HG03103 (cell line): ENCODE measurements around the gene NLRC4.
A peak's percentile ranks its signal among the peaks of the same experiment; 100 is the strongest.
"Not testable (repeated sequence)": the region's sequence is repeated elsewhere in the genome, so short reads cannot be mapped to it uniquely, and the experiment has no call there.

Source experiments
- ATAC-seq: cut with Tn5 transposase; IDR thresholded peaks from one replicate; pipeline ENCODE4 v1.9.1; 2021; ENCODE audit warnings: low read depth; ENCODE audit not compliant: unreplicated experiment

The NLRC4 gene, protein sequence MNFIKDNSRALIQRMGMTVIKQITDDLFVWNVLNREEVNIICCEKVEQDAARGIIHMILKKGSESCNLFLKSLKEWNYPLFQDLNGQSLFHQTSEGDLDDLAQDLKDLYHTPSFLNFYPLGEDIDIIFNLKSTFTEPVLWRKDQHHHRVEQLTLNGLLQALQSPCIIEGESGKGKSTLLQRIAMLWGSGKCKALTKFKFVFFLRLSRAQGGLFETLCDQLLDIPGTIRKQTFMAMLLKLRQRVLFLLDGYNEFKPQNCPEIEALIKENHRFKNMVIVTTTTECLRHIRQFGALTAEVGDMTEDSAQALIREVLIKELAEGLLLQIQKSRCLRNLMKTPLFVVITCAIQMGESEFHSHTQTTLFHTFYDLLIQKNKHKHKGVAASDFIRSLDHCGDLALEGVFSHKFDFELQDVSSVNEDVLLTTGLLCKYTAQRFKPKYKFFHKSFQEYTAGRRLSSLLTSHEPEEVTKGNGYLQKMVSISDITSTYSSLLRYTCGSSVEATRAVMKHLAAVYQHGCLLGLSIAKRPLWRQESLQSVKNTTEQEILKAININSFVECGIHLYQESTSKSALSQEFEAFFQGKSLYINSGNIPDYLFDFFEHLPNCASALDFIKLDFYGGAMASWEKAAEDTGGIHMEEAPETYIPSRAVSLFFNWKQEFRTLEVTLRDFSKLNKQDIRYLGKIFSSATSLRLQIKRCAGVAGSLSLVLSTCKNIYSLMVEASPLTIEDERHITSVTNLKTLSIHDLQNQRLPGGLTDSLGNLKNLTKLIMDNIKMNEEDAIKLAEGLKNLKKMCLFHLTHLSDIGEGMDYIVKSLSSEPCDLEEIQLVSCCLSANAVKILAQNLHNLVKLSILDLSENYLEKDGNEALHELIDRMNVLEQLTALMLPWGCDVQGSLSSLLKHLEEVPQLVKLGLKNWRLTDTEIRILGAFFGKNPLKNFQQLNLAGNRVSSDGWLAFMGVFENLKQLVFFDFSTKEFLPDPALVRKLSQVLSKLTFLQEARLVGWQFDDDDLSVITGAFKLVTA

DNA sequence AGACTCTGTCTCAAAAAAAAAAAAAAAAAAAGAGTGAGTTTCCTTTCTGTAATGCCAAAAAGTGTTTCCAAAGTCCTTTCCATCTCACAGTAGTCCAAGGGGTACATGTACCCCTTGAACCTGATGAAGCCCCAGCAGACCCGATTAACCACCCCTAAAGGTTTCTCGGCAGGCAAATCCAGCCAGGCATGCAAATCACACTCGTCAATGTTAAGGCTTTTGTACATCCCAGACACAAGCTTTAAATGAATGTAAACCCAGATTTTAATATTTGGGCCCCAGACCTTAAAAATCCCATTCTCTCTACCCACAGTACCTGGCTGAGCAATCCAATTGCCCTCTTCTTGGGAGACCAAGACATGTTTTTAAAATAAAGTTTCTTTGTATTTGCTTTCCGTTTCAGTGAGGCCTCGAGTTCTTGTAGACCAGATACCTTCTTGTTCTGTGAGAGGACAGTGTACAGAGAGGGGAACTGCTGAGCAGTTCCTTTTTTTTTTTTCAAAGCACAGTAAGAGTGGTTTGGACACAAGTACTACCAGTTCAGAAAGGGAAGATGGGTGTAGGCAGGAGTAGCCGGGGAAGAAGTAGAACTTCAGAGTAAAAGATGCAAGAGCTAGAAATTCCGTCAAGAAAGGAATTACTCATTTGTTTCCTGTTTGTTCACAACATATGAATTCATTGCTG, at the start of gene NLRC4:
Gene NLRC4 (minus strand): TSS at position 465 of the 684 bp plus-strand sequence. CDS start 8,111 bp downstream, outside the sequence.
- peak; percentile 90 for ATAC-seq

DNA sequence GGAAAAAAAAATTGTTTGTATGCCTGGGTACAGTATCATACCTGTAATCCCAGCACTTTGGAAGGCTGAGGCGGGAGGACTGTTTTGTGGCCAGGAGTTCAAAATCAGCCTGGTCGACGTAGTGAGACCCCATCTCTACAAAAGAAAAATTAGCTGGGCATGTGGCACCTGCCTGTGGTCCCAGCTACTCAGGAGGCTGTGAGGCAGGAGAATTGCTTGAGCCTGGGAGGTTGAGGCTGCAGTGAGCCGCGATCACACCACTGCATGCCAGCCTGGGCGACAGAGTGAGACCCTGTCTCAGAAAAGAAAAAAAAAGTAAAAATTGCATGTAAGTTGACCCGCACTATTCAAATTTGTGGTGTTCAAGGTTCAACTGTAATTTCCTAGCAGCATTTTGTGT, 45.9 kb upstream of the NLRC4 start:
- no peak for ATAC-seq

DNA sequence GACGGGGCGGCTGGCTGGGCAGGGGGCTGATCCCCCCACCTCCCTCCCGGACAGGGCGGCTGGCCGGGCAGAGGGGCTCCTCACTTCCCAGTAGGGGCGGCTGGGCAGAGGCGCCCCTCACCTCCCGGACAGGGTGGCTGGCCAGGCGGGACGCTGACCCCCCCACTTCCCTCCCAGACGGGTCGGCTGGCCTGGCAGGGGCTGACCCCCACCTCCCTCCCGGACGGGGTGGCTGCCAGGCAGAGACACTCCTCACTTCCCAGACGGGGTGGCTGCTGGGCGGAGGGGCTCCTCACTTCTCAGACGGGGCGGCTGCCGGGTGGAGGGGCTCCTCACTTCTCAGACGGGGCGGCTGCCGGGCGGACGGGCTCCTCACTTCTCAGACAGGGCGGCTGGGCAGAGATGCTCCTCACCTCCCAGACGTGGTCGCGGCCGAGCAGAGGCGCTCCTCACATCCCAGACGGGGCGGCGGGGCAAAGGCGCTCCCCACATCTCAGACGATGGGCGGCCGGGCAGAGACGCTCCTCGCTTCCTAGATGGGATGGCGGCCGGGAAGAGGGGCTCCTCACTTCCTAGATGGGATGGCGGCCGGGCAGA, 29.4 kb upstream of the NLRC4 start:
- not testable (repeated sequence) for ATAC-seq

DNA sequence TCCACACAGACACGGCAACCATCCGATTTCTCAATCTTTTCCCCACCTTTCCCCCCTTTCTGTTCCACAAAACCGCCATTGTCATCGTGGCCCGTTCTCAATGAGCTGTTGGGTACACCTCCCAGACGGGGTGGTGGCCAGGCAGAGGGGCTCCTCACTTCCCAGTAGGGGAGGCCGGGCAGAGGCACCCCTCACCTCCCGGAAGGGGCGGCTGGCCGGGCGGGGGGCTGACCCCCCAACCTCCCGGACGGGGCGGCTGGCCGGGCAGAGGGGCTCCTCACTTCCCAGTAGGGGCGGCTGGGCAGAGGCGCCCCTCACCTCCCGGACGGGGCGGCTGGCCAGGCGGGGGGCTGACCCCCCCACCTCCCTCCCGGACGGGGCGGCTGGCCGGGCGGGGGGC, 28.8 kb upstream of the NLRC4 start:
- not testable (repeated sequence) for ATAC-seq

DNA sequence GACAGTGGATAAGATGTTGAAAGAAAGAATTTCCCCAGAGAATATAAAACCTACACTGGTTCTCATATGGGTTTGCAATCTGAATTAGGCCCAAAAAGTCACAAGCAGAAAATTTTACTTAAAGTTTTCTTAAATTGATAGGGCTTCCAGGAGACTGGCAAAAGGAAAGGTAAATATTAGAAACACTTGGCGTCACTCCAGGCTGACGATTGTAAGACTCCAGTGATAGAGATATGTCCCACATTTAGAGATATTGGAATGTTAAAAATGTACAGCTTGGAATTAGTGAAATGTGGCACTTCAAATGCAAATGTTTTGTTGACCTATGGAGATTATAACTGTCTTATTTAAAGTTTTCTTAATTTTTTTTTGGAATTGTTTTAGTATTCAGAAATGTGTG, 27.1 kb upstream of the NLRC4 start:
- no peak for ATAC-seq

DNA sequence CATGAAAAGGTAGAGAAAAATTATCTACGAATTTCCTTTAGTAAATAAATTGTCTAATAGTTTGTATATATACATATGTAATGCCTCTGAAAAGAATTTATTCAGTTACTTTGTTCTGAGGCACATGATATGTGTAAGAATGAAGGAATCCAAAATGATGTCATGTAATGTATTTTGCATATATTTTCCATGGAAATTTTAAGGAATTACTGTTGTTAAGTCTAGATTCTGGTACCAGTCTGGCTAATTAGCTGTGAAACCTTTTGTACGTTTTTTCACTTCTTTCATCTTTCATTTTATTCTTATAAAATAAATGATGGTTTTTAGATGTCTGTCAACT, 25.3 kb upstream of the NLRC4 start:
- ATAC-seq = no peak

DNA sequence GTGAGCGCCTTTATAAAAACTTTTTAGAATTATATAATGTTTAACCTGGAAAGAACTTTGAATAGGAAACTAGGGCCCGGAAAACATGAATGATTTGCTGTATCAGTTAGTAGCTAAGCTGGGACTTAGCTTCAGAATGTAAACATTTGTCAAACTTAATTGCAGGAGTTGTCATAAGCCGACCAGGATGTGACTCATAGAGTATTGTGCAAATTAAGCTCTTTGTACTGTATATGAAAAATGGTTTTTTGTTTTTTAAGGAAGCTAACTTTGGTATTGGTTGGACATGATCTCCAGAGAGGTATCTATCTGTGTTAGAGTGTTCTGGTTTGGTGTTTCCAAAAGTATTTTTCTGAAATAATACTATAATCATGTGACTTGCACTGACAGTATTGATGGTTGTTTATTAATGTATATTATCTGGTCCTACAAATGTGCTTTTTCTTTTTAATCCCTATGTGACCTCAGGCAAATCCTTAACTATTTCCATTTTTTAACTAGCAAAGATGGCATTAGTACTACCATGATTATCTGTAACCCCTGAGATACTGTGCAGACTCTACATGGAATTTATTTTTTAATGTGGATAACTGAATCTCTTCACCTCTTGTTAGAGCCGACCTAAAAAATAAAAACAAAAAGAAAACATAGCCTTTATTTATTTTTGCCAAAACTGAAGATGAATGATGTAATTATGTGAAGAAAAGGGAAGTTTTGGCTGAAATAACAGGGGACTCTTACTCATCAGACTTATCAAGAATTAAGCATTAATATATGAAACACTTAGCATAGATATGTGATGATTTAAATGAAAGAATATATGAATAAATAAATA, 24.7 kb upstream of the NLRC4 start:
- no peak for ATAC-seq

DNA sequence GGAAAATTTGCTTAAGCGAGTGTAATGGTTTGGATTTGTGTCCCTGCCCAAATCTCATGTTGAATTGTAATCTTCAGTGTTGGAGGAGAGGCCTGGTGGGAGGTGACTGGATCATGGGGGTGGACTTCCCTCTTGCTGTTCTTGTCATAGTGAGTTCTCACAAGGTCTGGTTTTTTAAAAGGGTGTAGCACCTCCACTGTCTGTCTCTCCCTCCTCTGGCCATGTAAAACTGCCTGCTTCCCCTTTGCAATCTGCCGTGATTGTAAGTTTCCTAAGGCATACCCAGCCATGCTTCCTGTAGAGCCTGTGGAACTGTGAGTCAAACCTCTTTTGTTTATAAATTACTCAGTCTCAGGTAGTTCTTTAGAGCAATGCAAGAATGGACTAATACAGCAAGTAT, 19.6 kb upstream of the NLRC4 start:
- no peak for ATAC-seq

DNA sequence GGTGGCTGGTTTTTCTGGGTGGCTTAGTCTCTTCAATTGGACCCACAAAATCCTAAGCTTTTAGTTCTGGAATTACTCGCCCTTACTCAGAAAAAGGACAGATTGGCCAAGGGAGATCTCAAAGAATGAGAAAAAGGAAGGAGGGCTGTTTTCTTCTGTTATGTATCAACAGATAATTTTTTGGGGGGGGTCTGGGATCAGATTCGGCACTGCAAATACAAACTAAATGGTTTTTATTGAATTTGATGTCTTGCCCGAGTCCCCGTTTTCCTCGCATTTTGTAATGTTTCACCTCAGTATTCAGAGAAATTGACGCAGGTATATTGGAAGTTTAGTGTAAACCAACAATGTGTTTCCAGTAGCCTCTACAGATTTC, 13.8 kb upstream of the NLRC4 start:
- no peak for ATAC-seq

DNA sequence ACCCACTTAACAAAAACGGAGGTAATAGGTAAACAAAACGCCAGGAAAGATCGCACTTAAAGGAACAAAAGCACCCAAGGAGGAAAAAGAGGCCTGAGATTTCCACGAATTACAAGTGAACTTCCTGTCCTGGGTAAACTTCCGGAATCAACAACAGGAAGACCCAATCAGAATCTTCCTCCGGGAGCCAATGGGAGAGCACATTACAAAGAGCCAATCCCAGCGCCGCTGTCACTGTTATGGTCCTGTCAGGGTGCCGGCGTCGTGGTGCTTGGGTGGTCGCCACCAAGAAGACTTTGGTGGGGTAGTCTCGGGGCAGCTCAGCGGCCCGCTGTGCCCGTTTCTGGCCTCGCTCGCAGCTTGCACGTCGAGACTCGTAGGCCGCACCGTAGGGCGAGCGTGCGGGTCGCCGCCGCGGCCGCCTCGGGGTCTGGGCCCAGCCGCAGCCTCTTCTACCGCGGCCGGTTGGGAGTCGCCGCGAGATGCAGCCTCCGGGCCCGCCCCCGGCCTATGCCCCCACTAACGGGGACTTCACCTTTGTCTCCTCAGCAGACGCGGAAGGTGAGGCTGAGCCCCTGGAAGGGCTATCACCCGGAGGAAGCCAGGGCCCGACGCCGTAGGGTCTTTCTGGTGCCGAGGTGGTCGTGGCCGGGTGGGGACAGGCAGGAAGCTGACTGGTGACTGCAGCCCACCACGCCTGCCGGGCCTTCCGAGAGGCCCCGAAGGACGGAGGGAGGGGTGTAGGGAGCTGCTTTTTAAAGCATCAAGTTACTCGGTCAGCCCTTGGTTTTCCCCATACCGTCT, 13.2 kb upstream of the NLRC4 start, which contains the start of gene YIPF4:
Gene YIPF4 (plus strand): TSS at position 231 of the 804 bp plus-strand sequence. CDS start 252 bp downstream, at position 483.
- ATAC-seq = peak; percentile 99

DNA sequence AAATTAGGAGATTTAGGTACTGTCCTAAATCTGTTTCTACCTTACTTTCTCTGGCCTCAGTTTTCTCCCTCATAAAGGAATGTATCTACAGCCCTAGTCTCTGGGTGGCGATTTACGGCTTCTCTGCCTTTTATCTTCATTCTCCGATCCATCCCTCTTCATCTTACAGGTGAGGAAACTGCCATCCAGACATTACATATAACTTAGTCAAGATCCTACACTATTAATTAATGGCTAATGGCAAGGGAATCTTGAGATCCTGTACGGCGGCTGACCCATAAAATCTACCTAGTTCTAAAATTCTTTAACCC, 12.6 kb upstream of the NLRC4 start:
- ATAC-seq = peak; percentile 4

DNA sequence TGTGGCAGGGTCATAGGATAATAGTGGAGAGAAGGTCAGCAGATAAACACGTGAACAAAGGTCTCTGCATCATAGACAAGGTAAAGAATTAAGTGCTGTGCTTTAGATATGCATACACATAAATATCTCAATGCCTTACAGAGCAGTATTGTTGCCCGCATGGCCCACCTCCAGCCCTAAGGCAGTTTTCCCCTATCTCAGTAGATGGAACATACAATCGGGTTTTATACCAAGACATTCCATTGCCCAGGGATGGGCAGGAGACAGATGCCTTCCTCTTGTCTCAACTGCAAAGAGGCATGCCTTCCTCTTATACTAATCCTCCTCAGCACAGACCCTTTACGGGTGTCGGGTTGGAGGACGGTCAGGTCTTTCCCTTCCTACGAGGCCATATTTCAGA, 11.1 kb upstream of the NLRC4 start:
- ATAC-seq = not testable (repeated sequence)

DNA sequence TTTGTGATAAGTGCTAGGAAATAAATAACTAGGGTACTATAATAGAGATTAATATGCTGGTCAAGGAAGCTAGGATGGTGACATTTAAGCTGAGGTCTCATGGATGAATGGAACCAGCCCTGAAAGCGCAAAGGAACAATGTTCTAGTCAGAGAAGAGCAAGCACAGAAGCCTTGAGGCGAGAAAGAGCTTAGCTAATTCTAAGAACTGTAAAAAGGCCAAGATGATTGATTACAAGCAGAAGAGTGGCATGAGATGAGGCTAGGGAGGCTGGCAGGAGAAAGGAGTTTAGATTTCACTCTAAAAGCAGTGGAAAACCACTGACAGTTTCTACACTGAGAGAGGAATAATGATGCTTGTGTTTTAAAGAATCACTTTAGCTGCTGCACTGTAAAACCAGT, 9.6 kb upstream of the NLRC4 start:
- no peak for ATAC-seq

DNA sequence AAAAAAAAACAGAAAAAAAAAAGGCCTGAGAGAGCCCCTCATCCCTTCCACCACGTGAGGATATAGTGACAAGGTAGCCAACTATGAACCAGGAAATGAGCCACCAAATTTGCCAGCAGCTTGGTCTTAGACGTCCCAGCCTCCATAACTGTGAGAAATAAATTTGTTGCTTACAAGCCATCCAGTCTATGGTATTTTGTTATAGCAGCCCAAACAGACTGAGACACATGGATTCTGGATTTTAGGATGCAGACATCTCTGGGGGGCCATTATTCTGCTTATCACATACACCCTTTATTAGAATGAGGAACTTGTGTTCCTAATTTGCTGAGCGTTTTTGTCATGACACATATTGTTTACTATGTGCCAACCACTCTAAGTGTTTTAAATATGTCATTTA, 7.6 kb upstream of the NLRC4 start:
- ATAC-seq = no peak

DNA sequence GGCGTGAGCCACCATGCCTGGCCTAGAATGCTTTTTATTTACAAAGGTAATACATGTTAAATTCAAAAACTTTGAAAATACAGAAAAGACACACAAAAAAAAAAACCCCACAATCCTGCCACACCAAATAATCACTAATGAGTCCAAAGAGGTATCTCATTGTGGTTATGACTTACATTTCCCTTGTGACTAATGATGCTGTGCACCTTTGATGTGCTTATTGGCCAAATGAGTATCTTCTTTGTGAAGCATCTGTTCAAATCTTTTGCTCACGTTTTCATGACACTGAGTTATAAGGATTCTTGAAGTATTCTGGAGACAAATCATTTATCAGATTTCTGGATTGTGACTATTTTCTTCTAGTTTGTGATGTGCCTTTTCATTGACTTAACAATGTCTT, 6.4 kb upstream of the NLRC4 start:
- ATAC-seq = no peak

DNA sequence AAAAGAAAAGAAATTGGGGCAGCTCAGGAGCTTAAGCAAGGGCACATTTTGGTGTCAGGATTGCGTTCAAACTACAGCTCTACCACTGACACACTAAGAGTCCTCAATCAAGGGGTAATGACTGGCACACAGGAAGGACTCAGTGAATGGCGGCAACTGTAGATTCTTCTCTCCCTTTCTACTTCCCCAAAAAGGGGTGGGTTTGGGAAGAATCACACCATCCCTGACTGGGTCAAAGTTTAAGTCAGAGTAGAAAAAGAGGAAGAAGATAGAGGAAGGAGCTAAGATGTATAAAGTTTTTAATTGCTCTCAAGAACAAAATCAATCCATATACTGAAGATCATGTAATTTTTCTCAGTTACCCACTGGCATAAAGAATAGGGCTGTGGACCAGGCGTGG, 2.6 kb downstream of the NLRC4 start:
- ATAC-seq = no peak

DNA sequence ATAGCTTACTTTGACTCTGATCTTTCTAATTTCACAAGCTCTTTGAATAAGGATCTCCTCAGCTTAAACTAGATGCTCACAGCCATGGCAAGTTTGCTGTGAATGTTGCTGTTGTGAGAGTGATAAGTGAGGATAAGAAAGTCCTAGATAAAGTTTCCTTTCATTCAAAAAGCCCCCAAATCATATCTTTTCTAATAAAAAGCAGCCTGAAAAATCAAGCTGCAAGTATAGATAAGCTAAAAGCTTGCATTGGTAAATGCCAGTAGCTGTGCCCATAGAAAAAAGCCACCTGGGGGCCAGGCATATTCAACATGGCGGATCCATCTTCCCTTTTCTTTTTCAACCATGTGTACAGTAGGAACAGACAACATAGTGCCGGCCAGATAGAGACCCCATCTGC, 4.3 kb downstream of the NLRC4 start:
- ATAC-seq = no peak

DNA sequence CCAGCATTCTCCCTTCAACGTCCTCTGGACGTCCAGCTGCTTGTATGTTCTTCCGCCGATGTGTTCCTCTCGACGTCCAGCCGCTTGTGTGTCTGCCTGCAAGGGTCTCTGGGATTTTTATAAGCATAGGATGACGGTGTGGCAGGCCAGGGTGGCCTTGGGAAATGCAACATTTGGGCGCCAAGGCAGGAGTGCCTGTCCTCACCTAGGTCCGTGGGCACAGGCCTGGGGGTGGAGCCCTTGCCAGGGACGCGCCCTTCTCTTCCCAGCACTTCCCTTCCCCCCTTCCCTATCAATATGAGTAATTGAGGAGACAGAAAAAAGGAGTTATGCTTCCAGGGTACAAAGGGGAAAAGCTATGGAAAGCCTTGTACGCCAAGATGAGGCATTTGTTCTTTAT, 6.4 kb downstream of the NLRC4 start:
- no peak for ATAC-seq

DNA sequence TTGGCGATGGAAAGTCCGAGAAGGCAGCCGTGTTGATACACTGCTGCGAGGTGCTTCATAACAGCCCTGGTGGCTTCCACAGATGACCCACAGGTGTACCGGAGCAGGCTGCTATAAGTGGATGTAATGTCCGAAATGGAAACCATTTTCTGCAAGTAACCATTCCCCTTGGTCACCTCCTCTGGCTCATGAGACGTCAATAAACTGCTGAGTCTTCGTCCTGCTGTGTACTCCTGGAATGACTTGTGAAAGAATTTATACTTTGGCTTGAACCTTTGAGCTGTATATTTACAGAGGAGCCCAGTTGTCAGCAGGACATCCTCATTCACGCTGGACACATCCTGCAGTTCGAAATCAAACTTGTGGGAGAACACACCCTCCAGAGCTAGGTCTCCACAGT, 14.4 kb downstream of the NLRC4 start:
- ATAC-seq = no peak
